ENCODE measurements around the gene LHFPL5. TPM values are rescaled to one million over a fixed set of nuclear protein-coding genes. Genes with fewer than 3 reads are reported as not detected.

The LHFPL5 gene
- total RNA-seq, 1 donor from 2014 or later = not detected

- Mint-ChIP-seq H3K4me1 (no peaks in the 10 kb centered on the region), H3K27me3 (peaks cover 32% of the 10 kb centered on the region), H3K27ac (no peak overlapping the region), H3K9me3 (no peaks in the 10 kb centered on the region), H3K4me3 (no peak overlapping the region), H3K36me3 (ENCODE audit: low read depth) (no peaks in the 10 kb centered on the region)
- intact Hi-C loops (cut with micrococcal nuclease) = no loop called here
- CTCF ChIA-PET = no interaction called here
- ATAC-seq (ENCODE audit: low read depth) (no peak), DNase-seq (no peak)
- POLR2A ChIA-PET = no interaction called here
- no peak for TF ChIP-seq CTCF (IDR thresholded peaks at IDR 0.05)
Observed at GRCh38 chr6:35786272-35786671, 18.9 kb upstream of the LHFPL5 start.

DNA sequence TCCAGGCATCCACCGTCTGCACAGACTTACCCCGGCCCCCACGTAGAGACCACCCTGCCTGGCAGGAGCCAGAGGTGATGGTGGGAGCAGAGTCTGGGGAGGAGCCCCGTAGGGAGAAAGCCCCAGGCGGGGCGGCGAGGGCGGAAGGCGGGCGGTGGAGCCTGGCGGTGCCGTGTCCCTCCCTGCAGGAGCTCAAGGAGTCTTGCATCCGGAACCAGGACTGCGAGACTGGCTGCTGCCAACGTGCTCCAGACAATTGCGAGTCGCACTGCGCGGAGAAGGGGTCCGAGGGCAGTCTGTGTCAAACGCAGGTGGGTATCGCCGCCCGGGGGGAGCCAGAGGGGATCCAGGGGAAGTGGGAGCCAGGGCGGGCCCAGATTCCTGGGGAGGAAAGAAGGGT lies 18.3 kb upstream of the LHFPL5 start:
- H3K36me3 Mint-ChIP-seq (ENCODE audit: low read depth) = no peaks in the 10 kb centered on the region
- no peak for TF ChIP-seq CTCF (IDR thresholded peaks at IDR 0.05)
- no peaks in the 10 kb centered on the region for H3K4me1 Mint-ChIP-seq
- H3K27me3 Mint-ChIP-seq = peaks cover 30% of the 10 kb centered on the region
- ATAC-seq (ENCODE audit: low read depth) = no peak
- intact Hi-C loops (cut with micrococcal nuclease) = no loop called here
- ChIA-PET POLR2A (no interaction called here), CTCF (no interaction called here)
- no peaks in the 10 kb centered on the region for H3K9me3 Mint-ChIP-seq
- no peak for DNase-seq
- H3K4me3 Mint-ChIP-seq = no peak overlapping the region
- H3K27ac Mint-ChIP-seq = no peak overlapping the region

GRCh38 chr6:35787266-35788218 lies 17.6 kb upstream of the LHFPL5 start:
- TF ChIP-seq CTCF (IDR thresholded peaks at IDR 0.05) = no peak
- H3K27me3 Mint-ChIP-seq = peaks cover 26% of the 10 kb centered on the region
- CTCF ChIA-PET = no interaction called here
- H3K27ac Mint-ChIP-seq = no peak overlapping the region
- H3K9me3 Mint-ChIP-seq = no peaks in the 10 kb centered on the region
- ATAC-seq (ENCODE audit: low read depth) (no peak), DNase-seq (no peak)
- H3K4me3 Mint-ChIP-seq = no peak overlapping the region
- intact Hi-C loops (cut with micrococcal nuclease) = no loop called here
- no peaks in the 10 kb centered on the region for H3K4me1 Mint-ChIP-seq
- no peaks in the 10 kb centered on the region for H3K36me3 Mint-ChIP-seq (ENCODE audit: low read depth)
- POLR2A ChIA-PET = no interaction called here

- H3K4me1 Mint-ChIP-seq = no peaks in the 10 kb centered on the region
- peaks cover 26% of the 10 kb centered on the region for H3K27me3 Mint-ChIP-seq
- ATAC-seq (ENCODE audit: low read depth) (no peak), DNase-seq (no peak)
- no peaks in the 10 kb centered on the region for H3K36me3 Mint-ChIP-seq (ENCODE audit: low read depth)
- no peak overlapping the region for H3K4me3 Mint-ChIP-seq
- POLR2A ChIA-PET = no interaction called here
- TF ChIP-seq CTCF (IDR thresholded peaks at IDR 0.05) = no peak
- CTCF ChIA-PET = no interaction called here
- intact Hi-C loops (cut with micrococcal nuclease) = no loop called here
- H3K9me3 Mint-ChIP-seq = no peaks in the 10 kb centered on the region
- H3K27ac Mint-ChIP-seq = no peak overlapping the region
Observed at GRCh38 chr6:35788423-35788982, 16.6 kb upstream of the LHFPL5 start.

- no peaks in the 10 kb centered on the region for H3K36me3 Mint-ChIP-seq (ENCODE audit: low read depth)
- ChIA-PET CTCF (no interaction called here), POLR2A (no interaction called here)
- TF ChIP-seq CTCF (IDR thresholded peaks at IDR 0.05) = no peak
- peaks cover 27% of the 10 kb centered on the region for H3K27me3 Mint-ChIP-seq
- H3K27ac Mint-ChIP-seq = no peak overlapping the region
- no peaks in the 10 kb centered on the region for H3K4me1 Mint-ChIP-seq
- no peaks in the 10 kb centered on the region for H3K9me3 Mint-ChIP-seq
- no peak for DNase-seq
- intact Hi-C loops (cut with micrococcal nuclease) = no loop called here
- H3K4me3 Mint-ChIP-seq = no peak overlapping the region
- ATAC-seq (ENCODE audit: low read depth) = no peak
Observed at GRCh38 chr6:35790683-35791082, 14.5 kb upstream of the LHFPL5 start.
